ENCODE measurements around the gene CCDC78.
"Not testable (repeated sequence)": the region's sequence is repeated elsewhere in the genome, so short reads cannot be mapped to it uniquely, and the experiment has no call there.

Gene CCDC78

GRCh38 chr16:691242-691641, 35.0 kb downstream of the CCDC78 start:
- DNase-seq, result not testable (repeated sequence)

GRCh38 chr16:689175-689897, 36.9 kb downstream of the CCDC78 start:
- DNase-seq, result no peak

DNA sequence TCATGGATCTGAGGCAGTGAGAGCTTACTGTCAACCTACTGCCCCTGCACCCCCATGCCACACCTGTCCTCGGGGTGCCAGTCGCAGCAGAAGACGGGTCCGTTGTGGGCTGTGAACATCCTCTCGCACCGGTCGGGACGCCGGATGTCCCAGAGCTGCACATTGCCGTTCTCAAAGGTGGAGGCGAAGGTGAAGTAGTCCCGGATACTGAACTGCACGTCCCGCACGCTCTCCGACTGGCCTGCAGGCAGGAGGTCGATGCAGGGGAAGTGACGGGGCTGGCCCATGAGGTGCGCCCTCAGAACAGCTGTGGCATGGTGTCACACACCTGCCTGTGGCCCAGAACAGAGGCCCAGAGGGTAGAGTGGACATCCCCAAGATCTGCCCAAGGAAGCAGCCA, 38.7 kb downstream of the CCDC78 start:
- no peak for DNase-seq

DNA sequence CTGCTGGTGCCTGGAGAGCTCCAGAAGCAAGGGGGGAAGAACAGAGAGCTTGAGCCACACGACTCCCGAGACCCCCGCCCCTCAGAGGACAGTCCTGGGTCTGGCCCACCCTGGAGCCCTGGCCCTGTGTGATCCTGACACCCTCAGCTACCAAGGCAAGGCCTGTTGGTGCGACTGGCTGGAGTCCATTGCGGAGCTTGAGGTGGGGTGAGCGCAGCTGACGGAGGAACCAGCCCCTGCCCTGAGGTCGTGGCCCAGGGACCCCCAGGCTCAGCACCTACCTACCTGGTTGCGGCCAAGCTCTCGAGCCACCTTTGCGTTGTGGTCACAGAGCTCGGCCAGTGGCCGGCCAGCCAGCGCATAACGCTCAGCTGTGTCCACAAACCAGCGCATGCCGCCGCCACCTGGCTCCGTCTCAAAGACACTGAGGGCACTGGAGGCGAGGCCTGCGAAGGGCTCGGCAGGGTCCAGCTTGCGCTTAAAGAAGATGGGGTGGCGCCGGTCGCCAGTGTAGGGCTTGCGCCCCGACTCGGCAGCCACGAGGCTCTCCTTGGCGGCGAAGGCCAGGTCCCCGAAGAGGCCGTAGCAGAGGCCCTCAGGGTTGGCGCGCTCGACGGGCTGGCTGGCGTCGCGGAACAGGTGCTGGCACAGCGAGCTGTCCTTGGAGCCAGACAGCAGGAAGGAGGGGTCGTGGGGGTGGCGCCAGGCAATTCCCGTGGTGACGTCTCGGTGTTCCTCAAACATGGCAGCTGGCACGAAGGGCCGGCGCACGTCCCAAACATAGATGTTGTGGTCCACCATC, 39.6 kb downstream of the CCDC78 start:
- peak; percentile 3 for DNase-seq

DNA sequence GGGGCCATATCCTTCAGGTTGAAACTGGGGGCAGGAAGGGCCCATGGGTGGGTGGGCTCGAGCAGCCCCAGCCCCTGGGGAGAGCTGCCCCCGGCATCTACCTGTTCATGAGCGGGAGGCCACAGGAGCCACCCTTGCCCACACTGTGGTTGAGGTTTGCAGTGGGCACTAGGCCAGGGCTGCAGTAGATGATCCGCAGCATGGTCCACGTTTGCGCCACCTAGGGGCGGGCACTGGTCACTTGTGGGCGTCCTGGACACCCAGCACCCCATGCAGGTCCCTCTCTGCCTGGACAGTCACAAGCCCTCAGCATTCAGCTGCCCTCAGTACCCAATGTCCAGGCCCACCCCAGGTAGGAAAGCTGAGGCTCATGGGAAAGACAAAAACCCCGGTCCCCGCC, 40.3 kb downstream of the CCDC78 start:
- DNase-seq, result no peak

DNA sequence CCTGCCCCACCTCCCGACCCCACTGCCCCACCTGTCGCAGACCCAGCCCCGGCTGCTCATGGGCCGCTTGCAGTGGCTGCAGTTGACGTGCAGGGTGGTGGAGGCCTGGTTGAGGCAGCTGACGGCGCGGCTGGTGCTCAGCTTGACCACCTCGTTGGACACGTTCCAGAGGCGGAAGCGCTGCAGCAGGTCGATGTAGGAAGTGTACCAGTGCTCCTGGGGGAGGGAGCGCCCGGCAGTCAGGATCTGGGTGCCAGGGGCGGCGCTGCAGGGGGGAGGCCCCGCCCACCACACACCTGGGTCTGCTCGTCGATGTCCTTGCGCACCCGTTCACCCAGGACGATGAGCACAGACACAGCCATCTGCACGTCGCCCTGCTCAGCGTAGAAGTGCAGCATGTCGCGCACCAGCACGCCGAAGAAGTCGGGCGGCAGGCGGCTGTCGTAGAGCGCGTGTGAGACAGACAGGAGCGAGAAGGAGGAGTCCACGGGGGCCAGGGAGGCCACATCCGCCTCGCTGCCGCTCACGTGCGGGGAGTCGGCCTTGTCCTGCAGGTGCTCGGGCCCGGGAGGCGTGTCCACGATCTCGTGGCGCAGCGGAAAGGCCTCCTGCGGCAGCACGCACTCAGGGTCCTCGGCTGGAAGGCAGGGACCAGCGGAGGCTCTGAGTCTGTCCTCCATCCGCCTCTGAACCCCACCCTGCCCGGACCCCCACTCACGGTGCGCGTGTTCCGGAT, 41.1 kb downstream of the CCDC78 start:
- DNase-seq, result no peak

DNA sequence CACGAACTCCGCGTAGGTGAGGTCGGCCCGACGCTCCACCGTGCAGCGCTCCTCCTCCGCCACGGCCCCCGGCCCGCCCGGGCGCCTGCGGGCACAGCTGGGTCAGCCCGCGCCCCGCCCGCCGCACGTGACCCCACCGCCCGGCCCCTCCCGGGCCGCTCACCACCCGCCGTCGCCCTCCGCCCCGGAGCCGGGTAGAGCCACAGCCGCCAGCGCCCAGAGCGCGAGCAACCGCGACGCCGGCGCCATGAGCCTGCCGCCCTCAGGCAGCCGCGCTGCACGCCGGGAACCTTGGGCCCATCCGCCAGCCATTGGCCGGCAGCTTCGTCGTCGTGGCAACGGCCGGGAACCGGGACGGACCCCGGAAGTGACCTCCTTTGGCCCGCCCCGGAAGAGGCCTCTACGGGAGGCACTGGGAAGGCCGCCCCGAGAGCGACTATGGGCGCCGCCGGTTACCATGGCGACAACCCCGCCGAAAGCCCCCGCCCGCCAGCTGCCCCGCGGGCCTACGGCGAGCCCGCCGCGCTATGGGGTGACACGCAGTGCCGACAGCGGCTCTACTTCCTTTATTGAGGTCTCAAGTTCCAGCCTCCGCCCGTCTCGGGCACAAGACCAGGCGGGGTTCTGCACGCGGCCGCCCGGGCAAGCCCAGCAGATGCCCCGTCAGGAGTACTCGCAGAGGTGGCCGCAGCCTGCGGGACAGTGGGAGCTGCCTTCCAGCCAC, 42.0 kb downstream of the CCDC78 start, which contains the start of gene JMJD8:
Gene JMJD8 (minus strand): TSS at position 264 of the 724 bp plus-strand sequence. CDS start 15 bp downstream, at position 249.
- DNase-seq, result peak; percentile 100

DNA sequence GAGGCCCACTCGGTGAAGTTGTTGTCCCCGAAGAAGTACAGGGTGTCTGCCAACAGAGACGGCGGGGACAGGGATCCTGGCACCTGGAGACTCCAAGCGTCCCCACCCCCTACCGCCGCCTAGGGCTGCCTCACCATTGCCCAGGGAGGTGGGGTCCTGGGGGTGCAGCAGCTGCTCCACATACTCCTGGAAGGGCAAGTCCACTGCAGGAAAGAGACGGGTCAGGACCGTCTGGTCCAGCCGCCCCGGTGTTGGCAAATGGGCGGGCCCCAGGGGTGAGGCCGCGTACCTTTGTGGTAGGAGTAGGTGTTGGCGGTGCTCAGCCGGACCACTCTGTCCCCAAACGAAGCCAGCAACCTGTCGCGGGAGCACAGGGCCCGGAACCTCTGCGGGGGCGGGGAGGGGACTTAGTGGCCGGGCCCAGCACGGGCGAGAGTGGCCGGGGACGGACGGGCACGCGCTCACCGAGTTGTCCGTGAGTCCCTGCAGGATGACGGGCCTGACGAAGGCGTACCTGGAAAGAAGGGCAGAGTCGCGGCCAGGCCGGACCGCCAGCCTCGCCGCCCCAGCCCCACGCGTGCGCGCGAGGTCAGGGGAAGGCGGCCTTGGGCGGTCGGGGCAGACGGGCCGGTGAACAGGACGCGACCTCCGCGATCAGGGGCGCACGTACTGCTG, 42.7 kb downstream of the CCDC78 start:
- DNase-seq, result peak; percentile 36

DNA sequence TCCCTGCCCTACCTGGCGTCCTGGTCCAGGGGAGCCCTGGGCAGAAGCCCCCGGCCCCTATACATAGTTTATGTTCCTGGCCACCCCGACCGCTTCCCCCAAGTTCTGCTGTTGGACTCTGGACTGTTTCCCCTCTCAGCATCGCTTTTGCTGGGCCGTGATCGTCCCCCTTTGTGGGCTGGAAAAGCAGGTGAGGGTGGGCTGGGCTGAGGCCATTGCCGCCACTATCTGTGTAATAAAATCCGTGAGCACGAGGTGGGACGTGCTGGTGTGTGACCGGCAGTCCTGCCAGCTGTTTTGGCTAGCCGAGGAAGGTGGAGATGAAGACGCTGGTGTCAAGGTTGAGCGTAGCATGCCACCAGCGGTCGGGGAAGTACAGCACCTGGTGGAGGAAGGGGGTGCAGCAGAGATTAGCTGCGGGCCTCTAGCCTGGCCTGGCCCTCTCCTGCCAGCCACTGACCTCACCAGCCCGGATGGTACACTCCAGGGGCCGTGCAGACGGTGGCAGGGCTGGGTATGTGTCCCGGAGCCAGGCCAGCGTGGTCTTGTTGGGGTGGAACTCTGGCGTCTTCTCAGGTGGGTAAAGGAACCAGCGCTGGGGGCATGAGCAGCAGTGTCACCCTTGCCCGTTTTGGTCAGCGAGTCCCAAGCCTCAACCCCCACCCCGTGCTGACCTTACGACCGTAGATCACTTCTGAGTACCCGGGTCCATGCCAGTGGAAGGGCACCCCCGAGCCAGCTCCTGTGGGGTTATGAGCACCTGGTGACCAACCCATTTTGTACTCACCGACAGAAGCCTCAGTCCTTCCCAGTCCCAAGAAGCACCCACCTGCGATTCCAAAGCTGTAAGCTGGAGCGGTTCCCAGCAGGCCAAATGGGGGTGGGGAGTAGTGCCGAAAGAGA, 43.5 kb downstream of the CCDC78 start:
- DNase-seq, result no peak

GRCh38 chr16:681746-682427, 44.4 kb downstream of the CCDC78 start:
- DNase-seq, result no peak

GRCh38 chr16:680967-681745, 45.1 kb downstream of the CCDC78 start:
- peak; percentile 77 for DNase-seq

GRCh38 chr16:680625-680945, 45.7 kb downstream of the CCDC78 start:
- no peak for DNase-seq

- peak; percentile 93 for DNase-seq
Observed at GRCh38 chr16:679814-680624, 46.2 kb downstream of the CCDC78 start, which contains the start of gene STUB1. Gene STUB1, plus strand, starts transcription at chr16:680410. Its CDS starts 116 bp downstream, at chr16:680526.

DNA sequence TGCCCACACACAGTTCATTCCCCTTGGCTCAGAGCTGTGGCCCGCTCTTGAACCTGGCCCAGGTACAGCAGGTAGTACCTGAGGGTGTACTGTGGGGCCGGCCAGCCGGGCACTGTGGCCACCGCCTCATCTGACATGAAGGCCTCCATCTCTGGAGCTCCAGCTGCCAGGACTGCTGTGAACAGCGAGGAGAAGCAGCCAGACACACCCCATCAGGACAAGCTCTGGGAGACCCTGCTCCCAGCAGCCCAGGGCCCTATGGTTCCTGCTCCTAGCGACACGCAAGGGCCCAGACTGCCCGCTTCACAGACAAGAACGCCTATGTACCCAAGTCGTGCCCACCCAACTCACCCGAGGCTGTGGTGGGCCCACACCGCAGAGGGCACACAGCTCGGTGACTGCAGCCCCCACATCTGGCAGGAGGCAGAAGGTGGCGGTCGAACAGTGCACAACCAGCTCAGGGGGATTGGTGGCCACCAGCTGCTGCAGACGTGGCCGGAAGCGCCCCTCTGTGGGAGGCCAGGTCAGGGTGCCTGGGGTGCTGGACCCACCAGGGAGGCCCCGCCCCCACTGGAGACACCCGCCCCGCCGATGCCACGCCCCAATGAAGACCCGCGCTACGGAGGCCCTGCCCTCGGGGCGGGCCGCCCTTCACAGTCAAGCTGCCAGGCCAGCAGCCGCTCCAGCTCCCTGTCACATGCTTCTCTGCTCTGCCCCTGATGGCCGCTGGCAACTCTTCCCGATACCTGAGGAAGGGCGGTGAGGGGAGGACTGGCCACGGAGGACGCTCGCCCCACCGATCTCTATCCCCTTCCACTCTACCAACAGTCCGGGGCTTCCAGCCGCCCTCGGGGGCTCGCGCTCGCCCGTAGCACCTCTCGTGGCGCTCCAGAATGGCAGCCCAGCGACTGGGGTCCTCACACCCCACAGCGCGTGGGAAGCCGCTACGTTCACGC, 47.1 kb downstream of the CCDC78 start:
- peak; percentile 77 for DNase-seq

DNA sequence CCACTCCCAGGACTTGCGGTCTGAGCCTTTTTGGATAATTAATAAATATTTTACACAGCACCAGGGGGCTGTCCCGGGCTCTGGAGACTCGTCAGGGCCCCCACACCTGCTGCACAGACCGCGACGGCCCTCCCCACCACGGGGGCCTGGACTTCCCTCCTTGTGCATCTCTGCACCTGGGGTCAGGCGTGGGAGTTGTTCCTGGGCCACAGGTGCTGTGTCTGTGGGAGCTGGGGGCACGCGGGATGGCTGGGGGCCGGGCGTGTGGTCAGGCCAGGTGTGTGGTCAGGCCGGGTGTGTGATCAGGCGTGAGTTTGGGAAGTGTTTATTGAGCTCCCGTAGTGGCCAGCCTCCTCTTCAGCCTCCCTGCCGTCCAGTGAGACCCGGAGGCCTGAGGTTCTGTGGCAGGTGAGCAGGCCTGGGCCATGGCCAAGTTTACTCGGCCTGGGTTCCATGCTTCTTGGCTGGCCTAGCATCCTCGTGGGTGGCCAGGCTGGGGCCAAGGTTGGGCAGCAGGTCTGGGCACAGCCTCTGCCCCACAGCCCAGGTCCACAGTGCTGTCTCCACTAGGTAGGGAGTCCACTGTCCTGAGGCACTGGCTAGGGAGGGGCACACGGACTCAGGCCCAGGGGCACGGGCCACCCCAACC, 47.9 kb downstream of the CCDC78 start:
- peak; percentile 48 for DNase-seq

- no peak for DNase-seq
Observed at GRCh38 chr16:677316-678190, 48.7 kb downstream of the CCDC78 start.

Data from RPMI8226 (cell line).